ENCODE measurements around the gene PHTF1.

The PHTF1 gene

GRCh38 chr1:113670650-113671049, 88.6 kb downstream of the PHTF1 start:
- Histone ChIP-seq H4K20me1 (ENCODE audit: control insufficient read depth, insufficient read depth, low read depth, low read length) (no peaks in the 10 kb centered on the region), H3K27me3 (ENCODE audit: control insufficient read depth, low read length) (no peaks in the 10 kb centered on the region), H3K36me3 (ENCODE audit: control insufficient read depth, low read length) (no peaks in the 10 kb centered on the region), H3K79me2 (ENCODE audit: control insufficient read depth, low read length) (no peaks in the 10 kb centered on the region), H3K9me2 (replicated peaks; ENCODE audit: control insufficient read depth, low read length) (no peaks in the 10 kb centered on the region), H3K4me3 (ENCODE audit: low read length) (no peak overlapping the region), H3K27ac (ENCODE audit: low read depth, low read length) (no peak overlapping the region), H3K4me2 (ENCODE audit: low read length) (no peak overlapping the region), H3K4me1 (ENCODE audit: control insufficient read depth, low read length) (no peaks in the 10 kb centered on the region), H3F3A (ENCODE audit: control insufficient read depth, insufficient read depth) (no peaks in the 10 kb centered on the region), H3K9me3 (ENCODE audit: control insufficient read depth, insufficient read depth, low read length) (no peaks in the 10 kb centered on the region)
- no peak for TF ChIP-seq CTCF (IDR thresholded peaks at IDR 0.05; ENCODE audit: low read depth, low read length, poor library complexity, severe bottlenecking)
- no peak for TF ChIP-seq EZH2phosphoT487 (IDR thresholded peaks at IDR 0.05; ENCODE audit: borderline replicate concordance, low read length)

GRCh38 chr1:113669988-113670387, 89.3 kb downstream of the PHTF1 start:
- no peak for TF ChIP-seq CTCF (IDR thresholded peaks at IDR 0.05; ENCODE audit: low read depth, low read length, poor library complexity, severe bottlenecking)
- no peak for TF ChIP-seq EZH2phosphoT487 (IDR thresholded peaks at IDR 0.05; ENCODE audit: borderline replicate concordance, low read length)
- Histone ChIP-seq H3K4me2 (ENCODE audit: low read length) (no peak overlapping the region), H3K27me3 (ENCODE audit: control insufficient read depth, low read length) (no peaks in the 10 kb centered on the region), H3K36me3 (ENCODE audit: control insufficient read depth, low read length) (no peaks in the 10 kb centered on the region), H3K79me2 (ENCODE audit: control insufficient read depth, low read length) (no peaks in the 10 kb centered on the region), H3K4me3 (ENCODE audit: low read length) (no peak overlapping the region), H3K9me3 (ENCODE audit: control insufficient read depth, insufficient read depth, low read length) (no peaks in the 10 kb centered on the region), H3K27ac (ENCODE audit: low read depth, low read length) (no peak overlapping the region), H3K4me1 (ENCODE audit: control insufficient read depth, low read length) (no peaks in the 10 kb centered on the region), H3F3A (ENCODE audit: control insufficient read depth, insufficient read depth) (no peaks in the 10 kb centered on the region), H4K20me1 (ENCODE audit: control insufficient read depth, insufficient read depth, low read depth, low read length) (no peaks in the 10 kb centered on the region), H3K9me2 (replicated peaks; ENCODE audit: control insufficient read depth, low read length) (no peaks in the 10 kb centered on the region)

GRCh38 chr1:113666126-113666525, 93.2 kb downstream of the PHTF1 start:
- Histone ChIP-seq H3K27ac (ENCODE audit: low read depth, low read length) (no peak overlapping the region), H3K36me3 (ENCODE audit: control insufficient read depth, low read length) (no peaks in the 10 kb centered on the region), H3K9me3 (ENCODE audit: control insufficient read depth, insufficient read depth, low read length) (no peaks in the 10 kb centered on the region), H4K20me1 (ENCODE audit: control insufficient read depth, insufficient read depth, low read depth, low read length) (no peaks in the 10 kb centered on the region), H3K9me2 (replicated peaks; ENCODE audit: control insufficient read depth, low read length) (no peaks in the 10 kb centered on the region), H3K4me3 (ENCODE audit: low read length) (no peak overlapping the region), H3F3A (ENCODE audit: control insufficient read depth, insufficient read depth) (no peaks in the 10 kb centered on the region), H3K27me3 (ENCODE audit: control insufficient read depth, low read length) (no peaks in the 10 kb centered on the region), H3K79me2 (ENCODE audit: control insufficient read depth, low read length) (no peaks in the 10 kb centered on the region), H3K4me2 (ENCODE audit: low read length) (no peak overlapping the region), H3K4me1 (ENCODE audit: control insufficient read depth, low read length) (no peaks in the 10 kb centered on the region)
- TF ChIP-seq CTCF (IDR thresholded peaks at IDR 0.05; ENCODE audit: low read depth, low read length, poor library complexity, severe bottlenecking) (no peak), EZH2phosphoT487 (IDR thresholded peaks at IDR 0.05; ENCODE audit: borderline replicate concordance, low read length) (no peak)

GRCh38 chr1:113665071-113665470, 94.2 kb downstream of the PHTF1 start:
- no peak for TF ChIP-seq EZH2phosphoT487 (IDR thresholded peaks at IDR 0.05; ENCODE audit: borderline replicate concordance, low read length)
- TF ChIP-seq CTCF (IDR thresholded peaks at IDR 0.05; ENCODE audit: low read depth, low read length, poor library complexity, severe bottlenecking), result no peak
- no peak overlapping the region for H3K4me2 ChIP-seq (ENCODE audit: low read length)

More at GRCh38 chr1:113665071-113665470, 94.2 kb downstream of the PHTF1 start:
- no peaks in the 10 kb centered on the region for H3K79me2 ChIP-seq (ENCODE audit: control insufficient read depth, low read length)
- no peaks in the 10 kb centered on the region for H3F3A ChIP-seq (ENCODE audit: control insufficient read depth, insufficient read depth)
- no peaks in the 10 kb centered on the region for H4K20me1 ChIP-seq (ENCODE audit: control insufficient read depth, insufficient read depth, low read depth, low read length)
- no peaks in the 10 kb centered on the region for H3K9me2 ChIP-seq (replicated peaks; ENCODE audit: control insufficient read depth, low read length)
- H3K27me3 ChIP-seq (ENCODE audit: control insufficient read depth, low read length), result no peaks in the 10 kb centered on the region
- H3K9me3 ChIP-seq (ENCODE audit: control insufficient read depth, insufficient read depth, low read length), result no peaks in the 10 kb centered on the region
- H3K27ac ChIP-seq (ENCODE audit: low read depth, low read length), result no peak overlapping the region
- H3K36me3 ChIP-seq (ENCODE audit: control insufficient read depth, low read length), result no peaks in the 10 kb centered on the region
- no peaks in the 10 kb centered on the region for H3K4me1 ChIP-seq (ENCODE audit: control insufficient read depth, low read length)
- no peak overlapping the region for H3K4me3 ChIP-seq (ENCODE audit: low read length)
